ENCODE results near the gene GRM7.

DNA sequence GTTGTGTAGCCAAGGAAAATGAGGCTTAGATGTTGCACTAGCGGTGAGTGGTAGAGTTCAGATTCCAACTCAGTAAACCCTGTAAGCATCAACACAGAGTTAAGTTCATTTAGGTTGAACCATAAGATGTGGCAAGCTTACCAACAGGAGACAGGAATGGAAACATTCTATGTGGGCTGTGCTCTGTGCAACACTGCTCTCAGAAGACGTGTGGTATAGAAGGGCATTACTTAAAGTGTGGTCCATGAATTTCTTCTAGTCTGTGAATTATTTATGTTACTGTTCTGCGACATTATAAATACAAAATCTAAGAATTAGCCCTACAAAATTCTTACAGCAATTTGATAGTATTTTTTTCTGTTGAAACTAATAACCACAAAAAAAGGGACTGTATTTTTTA is 213.3 kb downstream of the GRM7 start:
- TF ChIP-seq, protein P1, sequence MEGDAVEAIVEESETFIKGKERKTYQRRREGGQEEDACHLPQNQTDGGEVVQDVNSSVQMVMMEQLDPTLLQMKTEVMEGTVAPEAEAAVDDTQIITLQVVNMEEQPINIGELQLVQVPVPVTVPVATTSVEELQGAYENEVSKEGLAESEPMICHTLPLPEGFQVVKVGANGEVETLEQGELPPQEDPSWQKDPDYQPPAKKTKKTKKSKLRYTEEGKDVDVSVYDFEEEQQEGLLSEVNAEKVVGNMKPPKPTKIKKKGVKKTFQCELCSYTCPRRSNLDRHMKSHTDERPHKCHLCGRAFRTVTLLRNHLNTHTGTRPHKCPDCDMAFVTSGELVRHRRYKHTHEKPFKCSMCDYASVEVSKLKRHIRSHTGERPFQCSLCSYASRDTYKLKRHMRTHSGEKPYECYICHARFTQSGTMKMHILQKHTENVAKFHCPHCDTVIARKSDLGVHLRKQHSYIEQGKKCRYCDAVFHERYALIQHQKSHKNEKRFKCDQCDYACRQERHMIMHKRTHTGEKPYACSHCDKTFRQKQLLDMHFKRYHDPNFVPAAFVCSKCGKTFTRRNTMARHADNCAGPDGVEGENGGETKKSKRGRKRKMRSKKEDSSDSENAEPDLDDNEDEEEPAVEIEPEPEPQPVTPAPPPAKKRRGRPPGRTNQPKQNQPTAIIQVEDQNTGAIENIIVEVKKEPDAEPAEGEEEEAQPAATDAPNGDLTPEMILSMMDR (IDR thresholded peaks at IDR 0.05), result no peak
- TF ChIP-seq POLR2A (IDR thresholded peaks at IDR 0.05) (no peak), POLR2AphosphoS5 (IDR thresholded peaks at IDR 0.05) (no peak)
